ENCODE data around the gene ZMIZ1. TPM values are rescaled to one million over a fixed set of nuclear protein-coding genes. Genes with fewer than 3 reads are reported as not detected.

The ZMIZ1 gene
- total RNA-seq, 1 experiment from 2014 or later = 35.8 TPM

DNA sequence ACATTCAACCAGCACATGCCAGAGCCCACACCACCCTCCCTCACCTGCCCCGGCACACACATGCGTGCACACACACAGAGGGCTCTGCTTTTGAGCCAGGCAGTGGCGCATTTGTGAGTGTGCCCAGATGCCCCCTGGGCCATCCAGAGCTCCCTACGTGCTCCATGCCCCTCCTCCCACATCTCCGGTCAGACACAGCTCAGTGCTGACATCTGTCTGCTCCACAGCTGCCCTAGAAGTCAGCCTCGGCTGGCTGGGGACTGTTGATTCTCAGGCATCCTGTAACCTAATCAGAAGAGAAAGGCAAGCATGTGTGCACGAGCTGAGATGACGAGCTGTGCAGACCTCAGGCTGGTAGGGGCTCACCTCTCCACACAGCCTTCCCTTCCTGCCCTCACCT is 135.1 kb downstream of the ZMIZ1 start:
- Histone ChIP-seq H3K4me3 (ENCODE audit: low read depth, low read length, poor library complexity, severe bottlenecking) (no peak overlapping the region), H3K9me3 (ENCODE audit: low read depth, low read length, poor library complexity, severe bottlenecking) (no peaks in the 10 kb centered on the region), H3K4me1 (ENCODE audit: insufficient read depth, low read length, poor library complexity, severe bottlenecking) (peaks cover 6% of the 10 kb centered on the region), H3K27me3 (replicated peaks; ENCODE audit: insufficient read depth, low read depth, low read length, poor library complexity) (no peaks in the 10 kb centered on the region), H3K36me3 (ENCODE audit: insufficient read depth, low read length, poor library complexity, severe bottlenecking) (no peaks in the 10 kb centered on the region), H3K27ac (ENCODE audit: low read depth, low read length, poor library complexity, severe bottlenecking) (no peak overlapping the region)
- BruUV-seq (replicated peaks) = no TSS peak
- TF ChIP-seq EZH2 (IDR thresholded peaks at IDR 0.05; ENCODE audit: borderline replicate concordance, low read depth, low read length, poor library complexity, severe bottlenecking) (no peak), CTCF (conservative IDR thresholded peaks at IDR 0.05; ENCODE audit: low read depth, low read length) (no peak)
- POLR2A ChIA-PET (ENCODE audit: low non-redundant PET) = no interaction called here
- CTCF ChIA-PET = no interaction called here
- intact Hi-C loops (cut with micrococcal nuclease; ENCODE audit: unreplicated experiment) = loop anchor here (2.0 kb wide), 1 partner anchor 1157 kb away; no protein-coding TSS in a partner anchor
- no peak for DNase-seq (ENCODE audit: low spot score)

GRCh38 chr10:79206300-79207095 is 137.7 kb downstream of the ZMIZ1 start:
- Histone ChIP-seq H3K27ac (ENCODE audit: low read depth, low read length, poor library complexity, severe bottlenecking) (no peak overlapping the region), H3K27me3 (replicated peaks; ENCODE audit: insufficient read depth, low read depth, low read length, poor library complexity) (no peaks in the 10 kb centered on the region), H3K36me3 (ENCODE audit: insufficient read depth, low read length, poor library complexity, severe bottlenecking) (no peaks in the 10 kb centered on the region), H3K4me1 (ENCODE audit: insufficient read depth, low read length, poor library complexity, severe bottlenecking) (peaks cover 6% of the 10 kb centered on the region), H3K9me3 (ENCODE audit: low read depth, low read length, poor library complexity, severe bottlenecking) (no peaks in the 10 kb centered on the region), H3K4me3 (ENCODE audit: low read depth, low read length, poor library complexity, severe bottlenecking) (no peak overlapping the region)
- TF ChIP-seq CTCF (conservative IDR thresholded peaks at IDR 0.05; ENCODE audit: low read depth, low read length) (no peak), EZH2 (IDR thresholded peaks at IDR 0.05; ENCODE audit: borderline replicate concordance, low read depth, low read length, poor library complexity, severe bottlenecking) (no peak)
- CTCF ChIA-PET = no interaction called here
- POLR2A ChIA-PET (ENCODE audit: low non-redundant PET) = no interaction called here
- BruUV-seq (replicated peaks) = no TSS peak
- intact Hi-C loops (cut with micrococcal nuclease; ENCODE audit: unreplicated experiment) = no loop called here
- DNase-seq (ENCODE audit: low spot score) = no peak

DNA sequence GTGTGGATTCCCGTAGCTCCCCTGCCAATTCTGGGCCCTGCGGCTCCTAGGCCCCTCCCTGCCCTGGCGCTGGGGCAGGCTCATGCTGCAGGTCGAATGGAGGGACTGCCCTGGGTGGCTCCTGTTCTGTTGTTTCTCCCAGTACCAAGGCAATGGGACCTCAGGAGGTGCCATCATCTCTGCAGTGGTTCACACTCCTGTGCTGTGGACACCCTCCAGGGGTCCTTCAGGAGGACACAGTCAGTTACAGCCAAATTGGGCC is 138.3 kb downstream of the ZMIZ1 start:
- no peak overlapping the region for H3K27ac ChIP-seq (ENCODE audit: low read depth, low read length, poor library complexity, severe bottlenecking)
- H3K27me3 ChIP-seq (replicated peaks; ENCODE audit: insufficient read depth, low read depth, low read length, poor library complexity) = no peaks in the 10 kb centered on the region
- ChIA-PET POLR2A (ENCODE audit: low non-redundant PET) (no interaction called here), CTCF (no interaction called here)
- no peaks in the 10 kb centered on the region for H3K36me3 ChIP-seq (ENCODE audit: insufficient read depth, low read length, poor library complexity, severe bottlenecking)
- intact Hi-C loops (cut with micrococcal nuclease; ENCODE audit: unreplicated experiment) = no loop called here
- TF ChIP-seq CTCF (conservative IDR thresholded peaks at IDR 0.05; ENCODE audit: low read depth, low read length) (no peak), EZH2 (IDR thresholded peaks at IDR 0.05; ENCODE audit: borderline replicate concordance, low read depth, low read length, poor library complexity, severe bottlenecking) (no peak)
- H3K9me3 ChIP-seq (ENCODE audit: low read depth, low read length, poor library complexity, severe bottlenecking) = no peaks in the 10 kb centered on the region
- no peak for DNase-seq (ENCODE audit: low spot score)
- peaks cover 6% of the 10 kb centered on the region for H3K4me1 ChIP-seq (ENCODE audit: insufficient read depth, low read length, poor library complexity, severe bottlenecking)
- no peak overlapping the region for H3K4me3 ChIP-seq (ENCODE audit: low read depth, low read length, poor library complexity, severe bottlenecking)
- no TSS peak for BruUV-seq (replicated peaks)
